Measurements from ENCODE around the gene PTPRD. TPM values are rescaled to one million over a fixed set of nuclear protein-coding genes. Genes with fewer than 3 reads are reported as not detected.

The PTPRD gene
- total and polyA plus RNA-seq, 10 donors, result 0.08 to 11.7 (median 2.9) TPM

- peaks cover 0 to 9% (median 3%) of the 10 kb centered on the region in 6 donors for H3K4me1 ChIP-seq
- no peak for DNase-seq
- 63 to 80% (median 68%) methylated on average over 2 of the region's 2 CpGs for WGBS, 5 donors
- H3K36me3 ChIP-seq, result no peaks in the 10 kb centered on the region
- intact Hi-C loops (cut with DNase I; ENCODE audit: low total_unique reads), result no loop called here
- no peaks in the 10 kb centered on the region for H3K27me3 ChIP-seq (replicated peaks in 1 of 7)
- no peak overlapping the region for H3K27ac ChIP-seq
- H3K9me3 ChIP-seq, result no peaks in the 10 kb centered on the region
- no peak overlapping the region for H3K4me3 ChIP-seq
- TF ChIP-seq POLR2AphosphoS5 (IDR thresholded peaks at IDR 0.05) (no peak), POLR2A (IDR thresholded peaks at IDR 0.05) (no peak), CTCF (IDR thresholded peaks at IDR 0.05 in 8 of 11, conservative IDR thresholded peaks at IDR 0.05 in 3 of 11) (no peak)
Observed at GRCh38 chr9:8728910-8729309, 1883.9 kb downstream of the PTPRD start.

DNA sequence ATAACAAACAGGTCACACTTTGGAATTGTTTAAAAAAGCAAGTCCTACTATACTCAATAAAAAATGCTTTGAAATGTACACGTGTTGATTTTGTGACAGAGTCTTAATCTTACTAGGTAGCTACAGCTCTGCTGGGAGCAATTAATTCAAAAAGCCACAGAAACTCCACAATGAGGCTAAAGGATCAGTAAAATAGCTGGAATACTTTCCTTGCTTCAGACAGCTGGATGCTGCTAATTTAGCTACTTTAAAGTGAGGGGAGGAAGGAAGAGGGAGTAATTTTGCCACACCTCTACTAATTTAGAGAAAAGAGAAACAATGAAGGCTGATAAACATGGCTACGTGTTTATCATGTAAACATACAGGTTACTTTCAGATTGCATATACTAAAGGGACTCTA is 1885.6 kb downstream of the PTPRD start:
- Histone ChIP-seq H3K4me3 (no peak overlapping the region), H3K36me3 (no peaks in the 10 kb centered on the region), H3K27ac (no peak overlapping the region), H3K9me3 (no peaks in the 10 kb centered on the region), H3K27me3 (replicated peaks in 1 of 7) (no peaks in the 10 kb centered on the region), H3K4me1 (no peaks in the 10 kb centered on the region)
- TF ChIP-seq POLR2AphosphoS5 (IDR thresholded peaks at IDR 0.05), result no peak
- no peak for TF ChIP-seq POLR2A (IDR thresholded peaks at IDR 0.05)
- TF ChIP-seq CTCF (IDR thresholded peaks at IDR 0.05 in 8 of 11, conservative IDR thresholded peaks at IDR 0.05 in 3 of 11), result no peak
- intact Hi-C loops (cut with DNase I; ENCODE audit: low total_unique reads), result no loop called here
- 62 to 76% (median 67%) methylated on average over 2 of the region's 2 CpGs for WGBS, 5 donors
- DNase-seq, result no peak

- DNase-seq, result no peak
- H3K9me3 ChIP-seq, result no peaks in the 10 kb centered on the region
- WGBS, 5 donors, result 95 to 100% (median 96%) methylated on average over 4 of the region's 4 CpGs
- no peak overlapping the region for H3K4me3 ChIP-seq
- no peak overlapping the region for H3K27ac ChIP-seq
- H3K27me3 ChIP-seq (replicated peaks in 1 of 7), result no peaks in the 10 kb centered on the region
- H3K36me3 ChIP-seq, result no peaks in the 10 kb centered on the region
- no peak for TF ChIP-seq POLR2AphosphoS5 (IDR thresholded peaks at IDR 0.05)
- TF ChIP-seq POLR2A (IDR thresholded peaks at IDR 0.05), result no peak
- TF ChIP-seq CTCF (IDR thresholded peaks at IDR 0.05 in 8 of 11, conservative IDR thresholded peaks at IDR 0.05 in 3 of 11), result no peak
- no peaks in the 10 kb centered on the region for H3K4me1 ChIP-seq
- intact Hi-C loops (cut with DNase I; ENCODE audit: low total_unique reads), result no loop called here
Observed at GRCh38 chr9:8726692-8727091, 1886.1 kb downstream of the PTPRD start.

DNA sequence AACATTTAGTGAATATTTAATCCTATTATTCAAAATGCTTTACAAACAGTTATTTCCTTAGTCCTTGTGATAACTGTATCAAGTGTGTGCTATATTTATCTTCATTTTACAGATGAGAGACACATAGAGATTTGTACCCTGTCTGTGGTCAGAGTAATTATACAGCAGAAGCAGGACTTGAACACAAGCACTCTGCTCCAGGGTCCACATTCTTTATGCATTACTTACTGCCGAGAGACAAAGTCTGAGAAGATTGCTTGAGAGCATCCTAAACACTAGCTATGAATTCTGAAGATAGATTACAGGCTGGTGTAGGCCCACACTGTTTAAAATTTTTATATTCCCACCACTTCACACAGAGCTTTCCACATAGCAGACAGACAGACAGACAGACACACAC is 1887.2 kb downstream of the PTPRD start:
- TF ChIP-seq POLR2A (IDR thresholded peaks at IDR 0.05) (no peak), POLR2AphosphoS5 (IDR thresholded peaks at IDR 0.05) (no peak), CTCF (IDR thresholded peaks at IDR 0.05 in 8 of 11, conservative IDR thresholded peaks at IDR 0.05 in 3 of 11) (no peak)
- intact Hi-C loops (cut with DNase I; ENCODE audit: low total_unique reads), result no loop called here

More for the DNA sequence above, 1887.2 kb downstream of the PTPRD start:
- H3K9me3 ChIP-seq, result no peaks in the 10 kb centered on the region
- H3K27me3 ChIP-seq (replicated peaks in 1 of 7), result no peaks in the 10 kb centered on the region
- no peaks in the 10 kb centered on the region for H3K4me1 ChIP-seq
- H3K4me3 ChIP-seq, result no peak overlapping the region
- 0 to 75% (median 42%) methylated on average over 1 of the region's 1 CpG for WGBS, 5 donors
- DNase-seq, result no peak
- no peak overlapping the region for H3K27ac ChIP-seq
- H3K36me3 ChIP-seq, result no peaks in the 10 kb centered on the region
